ENCODE results near the gene ARSI. TPM values are rescaled to one million over a fixed set of nuclear protein-coding genes. Genes with fewer than 3 reads are reported as not detected.

Gene ARSI
- total RNA-seq, 1 experiment from 2014 or later, result 5.9 TPM

DNA sequence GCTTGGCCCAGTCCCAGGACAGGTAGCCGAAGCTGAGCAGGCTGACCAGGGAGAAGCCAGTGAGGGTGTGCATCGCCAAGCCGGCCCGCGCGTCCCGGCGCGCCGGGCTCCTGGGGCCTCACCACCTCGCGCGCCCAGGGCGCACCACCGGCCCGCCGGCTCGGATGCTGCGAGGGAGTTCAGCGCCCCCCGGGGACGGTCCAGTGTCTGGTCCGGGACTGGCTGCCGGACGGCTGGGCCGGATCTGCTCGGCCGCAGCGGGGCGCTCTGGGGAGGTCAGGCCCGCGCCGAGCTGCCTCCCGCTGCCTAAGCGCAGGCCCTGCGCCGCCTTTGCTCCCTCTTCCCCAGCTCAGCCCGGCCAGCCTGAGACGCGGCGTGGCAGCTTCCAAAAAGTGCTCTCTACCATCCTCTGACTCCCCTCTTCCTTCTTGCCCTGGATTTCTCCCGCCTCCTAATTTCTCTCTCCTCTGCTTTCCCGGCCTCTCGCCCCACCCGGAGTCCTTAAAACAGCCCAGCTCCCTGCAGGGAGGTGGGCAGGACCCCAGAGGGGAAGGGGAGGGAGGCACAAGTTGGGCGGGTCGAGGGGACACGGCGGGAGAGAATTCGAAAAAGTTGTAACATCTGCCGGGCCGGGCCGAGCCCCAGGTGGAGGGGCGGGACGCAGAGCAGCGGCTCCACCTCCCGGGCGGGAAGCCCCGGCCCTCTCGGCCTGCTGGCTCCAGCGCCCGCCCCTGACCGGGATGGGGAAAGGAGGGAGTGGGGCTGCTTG, at the start of gene ARSI (continued):
- TF ChIP-seq E2F5 (CRISPR knock-in tag; IDR thresholded peaks at IDR 0.05) (peak; percentile 32; the same call in 1 of the 2 replicates), ZNF512 (CRISPR knock-in tag; IDR thresholded peaks at IDR 0.05; ENCODE audit: borderline replicate concordance) (no peak), MLX (CRISPR knock-in tag; IDR thresholded peaks at IDR 0.05) (no peak), ZNF263 (CRISPR knock-in tag; IDR thresholded peaks at IDR 0.05; ENCODE audit: low read depth) (no peak), ZNF138 (CRISPR knock-in tag; conservative IDR thresholded peaks at IDR 0.05) (no peak)
- TF ChIP-seq, protein P1, sequence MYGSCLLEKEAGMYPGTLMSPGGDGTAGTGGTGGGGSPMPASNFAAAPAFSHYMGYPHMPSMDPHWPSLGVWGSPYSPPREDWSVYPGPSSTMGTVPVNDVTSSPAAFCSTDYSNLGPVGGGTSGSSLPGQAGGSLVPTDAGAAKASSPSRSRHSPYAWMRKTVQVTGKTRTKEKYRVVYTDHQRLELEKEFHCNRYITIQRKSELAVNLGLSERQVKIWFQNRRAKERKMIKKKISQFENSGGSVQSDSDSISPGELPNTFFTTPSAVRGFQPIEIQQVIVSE (CRISPR knock-in tag; IDR thresholded peaks at IDR 0.05; ENCODE audit: borderline replicate concordance), result no peak

- Mint-ChIP-seq H3K27ac (peak overlapping the region; percentile 67), H3K4me3 (no peak overlapping the region), H3K36me3 (no peaks in the 10 kb centered on the region)
- TF ChIP-seq, protein P2, sequence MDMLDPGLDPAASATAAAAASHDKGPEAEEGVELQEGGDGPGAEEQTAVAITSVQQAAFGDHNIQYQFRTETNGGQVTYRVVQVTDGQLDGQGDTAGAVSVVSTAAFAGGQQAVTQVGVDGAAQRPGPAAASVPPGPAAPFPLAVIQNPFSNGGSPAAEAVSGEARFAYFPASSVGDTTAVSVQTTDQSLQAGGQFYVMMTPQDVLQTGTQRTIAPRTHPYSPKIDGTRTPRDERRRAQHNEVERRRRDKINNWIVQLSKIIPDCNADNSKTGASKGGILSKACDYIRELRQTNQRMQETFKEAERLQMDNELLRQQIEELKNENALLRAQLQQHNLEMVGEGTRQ (CRISPR knock-in tag; IDR thresholded peaks at IDR 0.05), result peak; percentile 81
- TF ChIP-seq KAT7 (CRISPR knock-in tag; IDR thresholded peaks at IDR 0.05; ENCODE audit: borderline replicate concordance) (no peak), ATF2 (CRISPR knock-in tag; IDR thresholded peaks at IDR 0.05; ENCODE audit: borderline replicate concordance, low read depth) (no peak), GRHL2 (CRISPR knock-in tag; IDR thresholded peaks at IDR 0.05; ENCODE audit: insufficient replicate concordance, severe bottlenecking) (no peak), SOX15 (CRISPR knock-in tag; IDR thresholded peaks at IDR 0.05) (no peak), NR3C1 (CRISPR knock-in tag; conservative IDR thresholded peaks at IDR 0.05; ENCODE audit: low read depth) (no peak), ZNF263 (CRISPR knock-in tag; IDR thresholded peaks at IDR 0.05; ENCODE audit: low read depth) (no peak)
- TF ChIP-seq, protein P3, sequence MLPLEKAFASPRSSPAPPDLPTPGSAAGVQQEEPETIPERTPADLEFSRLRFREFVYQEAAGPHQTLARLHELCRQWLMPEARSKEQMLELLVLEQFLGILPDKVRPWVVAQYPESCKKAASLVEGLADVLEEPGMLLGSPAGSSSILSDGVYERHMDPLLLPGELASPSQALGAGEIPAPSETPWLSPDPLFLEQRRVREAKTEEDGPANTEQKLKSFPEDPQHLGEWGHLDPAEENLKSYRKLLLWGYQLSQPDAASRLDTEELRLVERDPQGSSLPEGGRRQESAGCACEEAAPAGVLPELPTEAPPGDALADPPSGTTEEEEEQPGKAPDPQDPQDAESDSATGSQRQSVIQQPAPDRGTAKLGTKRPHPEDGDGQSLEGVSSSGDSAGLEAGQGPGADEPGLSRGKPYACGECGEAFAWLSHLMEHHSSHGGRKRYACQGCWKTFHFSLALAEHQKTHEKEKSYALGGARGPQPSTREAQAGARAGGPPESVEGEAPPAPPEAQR (CRISPR knock-in tag; IDR thresholded peaks at IDR 0.05), result no peak
- TF ChIP-seq, protein P4, sequence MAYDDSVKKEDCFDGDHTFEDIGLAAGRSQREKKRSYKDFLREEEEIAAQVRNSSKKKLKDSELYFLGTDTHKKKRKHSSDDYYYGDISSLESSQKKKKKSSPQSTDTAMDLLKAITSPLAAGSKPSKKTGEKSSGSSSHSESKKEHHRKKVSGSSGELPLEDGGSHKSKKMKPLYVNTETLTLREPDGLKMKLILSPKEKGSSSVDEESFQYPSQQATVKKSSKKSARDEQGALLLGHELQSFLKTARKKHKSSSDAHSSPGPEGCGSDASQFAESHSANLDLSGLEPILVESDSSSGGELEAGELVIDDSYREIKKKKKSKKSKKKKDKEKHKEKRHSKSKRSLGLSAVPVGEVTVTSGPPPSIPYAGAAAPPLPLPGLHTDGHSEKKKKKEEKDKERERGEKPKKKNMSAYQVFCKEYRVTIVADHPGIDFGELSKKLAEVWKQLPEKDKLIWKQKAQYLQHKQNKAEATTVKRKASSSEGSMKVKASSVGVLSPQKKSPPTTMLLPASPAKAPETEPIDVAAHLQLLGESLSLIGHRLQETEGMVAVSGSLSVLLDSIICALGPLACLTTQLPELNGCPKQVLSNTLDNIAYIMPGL (CRISPR knock-in tag; IDR thresholded peaks at IDR 0.05), result no peak
- TF ChIP-seq, protein P5, sequence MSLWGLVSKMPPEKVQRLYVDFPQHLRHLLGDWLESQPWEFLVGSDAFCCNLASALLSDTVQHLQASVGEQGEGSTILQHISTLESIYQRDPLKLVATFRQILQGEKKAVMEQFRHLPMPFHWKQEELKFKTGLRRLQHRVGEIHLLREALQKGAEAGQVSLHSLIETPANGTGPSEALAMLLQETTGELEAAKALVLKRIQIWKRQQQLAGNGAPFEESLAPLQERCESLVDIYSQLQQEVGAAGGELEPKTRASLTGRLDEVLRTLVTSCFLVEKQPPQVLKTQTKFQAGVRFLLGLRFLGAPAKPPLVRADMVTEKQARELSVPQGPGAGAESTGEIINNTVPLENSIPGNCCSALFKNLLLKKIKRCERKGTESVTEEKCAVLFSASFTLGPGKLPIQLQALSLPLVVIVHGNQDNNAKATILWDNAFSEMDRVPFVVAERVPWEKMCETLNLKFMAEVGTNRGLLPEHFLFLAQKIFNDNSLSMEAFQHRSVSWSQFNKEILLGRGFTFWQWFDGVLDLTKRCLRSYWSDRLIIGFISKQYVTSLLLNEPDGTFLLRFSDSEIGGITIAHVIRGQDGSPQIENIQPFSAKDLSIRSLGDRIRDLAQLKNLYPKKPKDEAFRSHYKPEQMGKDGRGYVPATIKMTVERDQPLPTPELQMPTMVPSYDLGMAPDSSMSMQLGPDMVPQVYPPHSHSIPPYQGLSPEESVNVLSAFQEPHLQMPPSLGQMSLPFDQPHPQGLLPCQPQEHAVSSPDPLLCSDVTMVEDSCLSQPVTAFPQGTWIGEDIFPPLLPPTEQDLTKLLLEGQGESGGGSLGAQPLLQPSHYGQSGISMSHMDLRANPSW (CRISPR knock-in tag; conservative IDR thresholded peaks at IDR 0.05; ENCODE audit: low read depth), result no peak
Measured at GRCh38 chr5:150350524-150351344, 48.0 kb upstream of the ARSI start.

More at GRCh38 chr5:150350524-150351344, 48.0 kb upstream of the ARSI start:
- no peaks in the 10 kb centered on the region for H3K9me3 Mint-ChIP-seq
- CTCF ChIA-PET, result interaction anchor here (0.5 to 5.0 kb wide), 29 partner anchors 10 to 839 kb away, joined by 3 to 71 read pairs (median 4); partner anchors contain the start of genes ARSI and PDGFRB
- peaks cover 13% of the 10 kb centered on the region for H3K4me1 Mint-ChIP-seq
- POLR2A ChIA-PET, result interaction anchor here (1.3 kb wide), 1 partner anchor 78 kb away, joined by 4 read pairs; no protein-coding TSS in a partner anchor
- peaks cover 2% of the 10 kb centered on the region; the same call in 1 of the 2 replicates for H3K27me3 Mint-ChIP-seq (ENCODE audit: low read depth)
- DNase-seq (ENCODE audit: low spot score), result peak; percentile 88
- peak; percentile 92 for ATAC-seq
